HEK293 (cell line): Measurements from ENCODE around the gene TMEM79.

ENCODE experiments used
- CTCF ChIA-PET: fragments of 350-600 bp; formaldehyde crosslinking; extraction: SDS; loops from one replicate; lab custom pipeline; 2021; ENCODE audit warnings: antibody characterized with exemption; lab: Yijun Ruan, JAX
- POLR2A ChIA-PET: fragments of 300-600 bp; formaldehyde crosslinking; extraction: SDS; loops from one replicate; lab custom pipeline; 2020; ENCODE audit warnings: antibody characterized with exemption, inconsistent platforms; lab: Yijun Ruan, JAX
- H3K27ac ChIP-seq: fragments of 200-500 bp; sonication (Bioruptor generic); 2 replicates; pipeline ENCODE4 v1.5.1; 2014; ENCODE audit warnings: low read depth, low read length, control low read depth, inconsistent platforms; ENCODE audit errors: extremely low read depth
- H3K36me3 ChIP-seq, 2 experiments: fragments of 200-500 bp in 1 of 2; sonication (Bioruptor generic) in 1 of 2; 1 replicate in 1 of 2; 2 replicates in 1 of 2; pipeline ENCODE4 v1.5.1; 2014 to 2017; ENCODE audit warnings: inconsistent platforms in 2 of 2, low read length in 2 of 2; ENCODE audit not compliant: control insufficient read depth in 2 of 2, insufficient read depth in 1 of 2
- H3K4me1 ChIP-seq: fragments of 200-500 bp; sonication (Bioruptor generic); 2 replicates; pipeline ENCODE4 v1.5.1; 2014; ENCODE audit warnings: mild to moderate bottlenecking, low read length, inconsistent platforms; ENCODE audit not compliant: control insufficient read depth, insufficient read depth
- H3K4me3 ChIP-seq: 2 replicates; pipeline ENCODE4 v1.5.1; 2011; ENCODE audit warnings: low read depth, mild to moderate bottlenecking, control low read depth, low read length, moderate library complexity
- H3K9me3 ChIP-seq: fragments of 200-500 bp; sonication (Bioruptor generic); 2 replicates; pipeline ENCODE4 v1.5.1; 2014; ENCODE audit warnings: low read depth, low read length, inconsistent platforms; ENCODE audit not compliant: control insufficient read depth, insufficient read depth
- GFI1B ChIP-seq: fragments of 450-650 bp; formaldehyde crosslinking; IDR thresholded peaks from 2 replicates; pipeline ENCODE4 v1.5.1; 2016; ENCODE audit warnings: missing biosample characterization, missing genetic modification characterization
- GLIS1 ChIP-seq: fragments of 450-650 bp; formaldehyde crosslinking; IDR thresholded peaks from 2 replicates; pipeline ENCODE4 v1.5.1; 2016; ENCODE audit warnings: missing biosample characterization, missing genetic modification characterization
- GLIS2 ChIP-seq: fragments of 450-650 bp; formaldehyde crosslinking; IDR thresholded peaks from 2 replicates; pipeline ENCODE4 v1.5.1; 2016; ENCODE audit warnings: missing biosample characterization, missing genetic modification characterization
- KLF16 ChIP-seq: fragments of 450-650 bp; formaldehyde crosslinking; IDR thresholded peaks from 2 replicates; pipeline ENCODE4 v1.5.1; 2017; ENCODE audit warnings: missing biosample characterization, missing genetic modification characterization
- MEIS1 ChIP-seq: sonication (generic); formaldehyde crosslinking; IDR thresholded peaks from 2 replicates; pipeline ENCODE4 v1.8.1; 2022; ENCODE audit warnings: missing genetic modification reagents, mild to moderate bottlenecking, borderline replicate concordance
- MZF1 ChIP-seq: fragments of 450-650 bp; formaldehyde crosslinking; IDR thresholded peaks from 2 replicates; pipeline ENCODE4 v1.5.1; 2017; ENCODE audit warnings: missing biosample characterization, missing genetic modification characterization, borderline replicate concordance
- PRDM1 ChIP-seq: fragments of 450-650 bp; formaldehyde crosslinking; IDR thresholded peaks from 2 replicates; pipeline ENCODE4; 2016; ENCODE audit warnings: missing biosample characterization, missing genetic modification characterization
- SCRT2 ChIP-seq: fragments of 450-650 bp; formaldehyde crosslinking; IDR thresholded peaks from 2 replicates; pipeline ENCODE4 v1.5.1; 2016; ENCODE audit warnings: missing biosample characterization, missing genetic modification characterization
- SP3 ChIP-seq: fragments of 450-650 bp; formaldehyde crosslinking; IDR thresholded peaks from 2 replicates; pipeline ENCODE4 v1.5.1; 2016; ENCODE audit warnings: missing biosample characterization, missing genetic modification characterization
- WT1 ChIP-seq: fragments of 450-650 bp; formaldehyde crosslinking; IDR thresholded peaks from 2 replicates; pipeline ENCODE4 v1.5.1; 2016; ENCODE audit warnings: missing biosample characterization, missing genetic modification characterization
- YY2 ChIP-seq: fragments of 450-650 bp; formaldehyde crosslinking; IDR thresholded peaks from 2 replicates; pipeline ENCODE4 v1.5.1; 2016; ENCODE audit warnings: missing biosample characterization, missing genetic modification characterization
- ZBTB17 ChIP-seq: fragments of 450-650 bp; formaldehyde crosslinking; IDR thresholded peaks from 2 replicates; pipeline ENCODE4 v1.5.1; 2016; ENCODE audit warnings: missing biosample characterization, missing genetic modification characterization
- ZNF10 ChIP-seq: fragments of 450-650 bp; formaldehyde crosslinking; IDR thresholded peaks from 2 replicates; pipeline ENCODE4 v1.5.1; 2017; ENCODE audit warnings: missing biosample characterization, missing genetic modification characterization
- ZNF114 ChIP-seq: fragments of 450-650 bp; formaldehyde crosslinking; IDR thresholded peaks from 2 replicates; pipeline ENCODE4 v1.5.0; 2017; ENCODE audit warnings: missing biosample characterization, missing genetic modification characterization
- ZNF133 ChIP-seq: fragments of 450-650 bp; formaldehyde crosslinking; IDR thresholded peaks from 2 replicates; pipeline ENCODE4 v1.5.1; 2016; ENCODE audit warnings: missing biosample characterization, missing genetic modification characterization
- ZNF2 ChIP-seq: fragments of 450-650 bp; formaldehyde crosslinking; IDR thresholded peaks from 2 replicates; pipeline ENCODE4 v1.5.1; 2016; ENCODE audit warnings: missing biosample characterization, missing genetic modification characterization
- ZNF292 ChIP-seq: fragments of 450-650 bp; formaldehyde crosslinking; IDR thresholded peaks from 2 replicates; pipeline ENCODE4 v1.5.1; 2016; ENCODE audit warnings: low read depth, missing biosample characterization, missing genetic modification characterization, borderline replicate concordance
- ZNF311 ChIP-seq: fragments of 450-650 bp; formaldehyde crosslinking; IDR thresholded peaks from 2 replicates; pipeline ENCODE4 v1.5.1; 2017; ENCODE audit warnings: missing biosample characterization, missing genetic modification characterization, borderline replicate concordance
- ZNF324 ChIP-seq: fragments of 450-650 bp; formaldehyde crosslinking; IDR thresholded peaks from 2 replicates; pipeline ENCODE4 v1.5.1; 2016; ENCODE audit warnings: missing biosample characterization, missing genetic modification characterization
- ZNF335 ChIP-seq: fragments of 450-650 bp; formaldehyde crosslinking; conservative IDR thresholded peaks from 2 replicates; pipeline ENCODE4 v1.5.1; 2016; ENCODE audit warnings: missing biosample characterization, missing genetic modification characterization
- ZNF350 ChIP-seq: fragments of 450-650 bp; formaldehyde crosslinking; IDR thresholded peaks from 2 replicates; pipeline ENCODE4 v1.5.0; 2017; ENCODE audit warnings: missing biosample characterization, mild to moderate bottlenecking, missing genetic modification characterization
- ZNF426 ChIP-seq: fragments of 450-650 bp; formaldehyde crosslinking; IDR thresholded peaks from 2 replicates; pipeline ENCODE4 v1.5.1; 2017; ENCODE audit warnings: missing biosample characterization, missing genetic modification characterization, mild to moderate bottlenecking, inconsistent platforms, moderate library complexity
- ZNF501 ChIP-seq: fragments of 450-650 bp; formaldehyde crosslinking; IDR thresholded peaks from 2 replicates; pipeline ENCODE4 v1.5.1; 2016; ENCODE audit warnings: missing biosample characterization, missing genetic modification characterization
- ZNF521 ChIP-seq: fragments of 450-650 bp; formaldehyde crosslinking; IDR thresholded peaks from 2 replicates; pipeline ENCODE4 v1.5.1; 2017; ENCODE audit warnings: missing biosample characterization, mild to moderate bottlenecking, missing genetic modification characterization
- ZNF596 ChIP-seq: fragments of 450-650 bp; IDR thresholded peaks from 2 replicates; pipeline ENCODE4 v1.5.0; 2018; ENCODE audit warnings: missing biosample characterization, mild to moderate bottlenecking, missing genetic modification characterization, moderate library complexity
- ZNF777 ChIP-seq: fragments of 450-650 bp; formaldehyde crosslinking; IDR thresholded peaks from 2 replicates; pipeline ENCODE4 v1.5.1; 2017; ENCODE audit warnings: missing biosample characterization, missing genetic modification characterization, borderline replicate concordance
- TF ChIP-seq, protein P1 (sequence below): fragments of 450-650 bp; formaldehyde crosslinking; IDR thresholded peaks from 2 replicates; pipeline ENCODE4 v1.5.1; 2016; ENCODE audit warnings: missing biosample characterization, missing genetic modification characterization
- TF ChIP-seq, protein P2 (sequence below): fragments of 450-650 bp; formaldehyde crosslinking; optimal IDR thresholded peaks from 2 replicates; pipeline ENCODE3; 2016; ENCODE audit warnings: missing biosample characterization, mild to moderate bottlenecking, missing genetic modification characterization
- TF ChIP-seq, protein P3 (sequence below): fragments of 450-650 bp; formaldehyde crosslinking; IDR thresholded peaks from 2 replicates; pipeline ENCODE4 v1.5.1; 2016; ENCODE audit warnings: missing biosample characterization, missing genetic modification characterization
- TF ChIP-seq, protein P4 (sequence below): fragments of 450-650 bp; formaldehyde crosslinking; IDR thresholded peaks from 2 replicates; pipeline ENCODE4 v1.5.1; 2017; ENCODE audit warnings: missing biosample characterization, missing genetic modification characterization
- TF ChIP-seq, protein P5 (sequence below): fragments of 450-650 bp; formaldehyde crosslinking; IDR thresholded peaks from 2 replicates; pipeline ENCODE4 v1.5.1; 2016; ENCODE audit warnings: missing biosample characterization, missing genetic modification characterization

Gene TMEM79

DNA sequence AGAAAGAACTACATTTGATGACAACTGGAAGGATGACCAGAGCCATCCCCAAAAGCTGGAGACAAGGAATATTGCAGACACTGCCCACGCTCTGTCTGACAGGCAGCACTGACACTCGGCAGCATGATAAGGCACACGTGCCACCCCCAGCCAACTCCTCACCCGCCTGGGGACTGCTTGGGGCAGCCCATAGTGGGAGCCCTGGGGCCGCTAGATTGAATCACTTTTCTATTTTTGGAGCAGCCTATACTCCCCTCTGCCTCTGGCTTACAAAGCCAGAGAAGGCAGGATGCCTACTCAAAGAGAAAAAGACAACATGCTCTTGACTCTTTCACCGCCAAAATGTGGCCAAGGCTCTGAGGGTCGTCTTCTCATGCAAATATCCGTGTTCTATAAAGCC, 2.8 kb upstream of the TMEM79 start (continued):
- TF ChIP-seq GFI1B (no peak), ZNF324 (no peak), ZNF292 (tag by site-specific recombination) (no peak), YY2 (tag by site-specific recombination) (no peak), WT1 (tag by site-specific recombination) (peak; percentile 63), GLIS2 (tag by site-specific recombination) (peak; percentile 77), ZNF501 (tag by site-specific recombination) (no peak), ZBTB17 (tag by site-specific recombination) (peak; percentile 33; the same call in 1 of the 2 replicates), GLIS1 (tag by site-specific recombination) (peak; percentile 85), ZNF114 (tag by site-specific recombination) (no peak), PRDM1 (tag by site-specific recombination) (no peak), ZNF335 (tag by site-specific recombination) (no peak), ZNF596 (no peak), MEIS1 (CRISPR knock-in tag) (no peak), ZNF350 (tag by site-specific recombination) (no peak), ZNF777 (tag by site-specific recombination) (no peak), ZNF2 (no peak), MZF1 (tag by site-specific recombination) (peak; percentile 57; the same call in 1 of the 2 replicates)
- TF ChIP-seq, protein P1, sequence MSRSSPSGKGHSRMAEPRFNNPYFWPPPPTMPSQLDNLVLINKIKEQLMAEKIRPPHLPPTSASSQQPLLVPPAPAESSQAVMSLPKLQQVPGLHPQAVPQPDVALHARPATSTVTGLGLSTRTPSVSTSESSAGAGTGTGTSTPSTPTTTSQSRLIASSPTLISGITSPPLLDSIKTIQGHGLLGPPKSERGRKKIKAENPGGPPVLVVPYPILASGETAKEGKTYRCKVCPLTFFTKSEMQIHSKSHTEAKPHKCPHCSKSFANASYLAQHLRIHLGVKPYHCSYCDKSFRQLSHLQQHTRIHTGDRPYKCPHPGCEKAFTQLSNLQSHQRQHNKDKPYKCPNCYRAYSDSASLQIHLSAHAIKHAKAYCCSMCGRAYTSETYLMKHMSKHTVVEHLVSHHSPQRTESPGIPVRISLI (tag by site-specific recombination), result no peak
- TF ChIP-seq, protein P2, sequence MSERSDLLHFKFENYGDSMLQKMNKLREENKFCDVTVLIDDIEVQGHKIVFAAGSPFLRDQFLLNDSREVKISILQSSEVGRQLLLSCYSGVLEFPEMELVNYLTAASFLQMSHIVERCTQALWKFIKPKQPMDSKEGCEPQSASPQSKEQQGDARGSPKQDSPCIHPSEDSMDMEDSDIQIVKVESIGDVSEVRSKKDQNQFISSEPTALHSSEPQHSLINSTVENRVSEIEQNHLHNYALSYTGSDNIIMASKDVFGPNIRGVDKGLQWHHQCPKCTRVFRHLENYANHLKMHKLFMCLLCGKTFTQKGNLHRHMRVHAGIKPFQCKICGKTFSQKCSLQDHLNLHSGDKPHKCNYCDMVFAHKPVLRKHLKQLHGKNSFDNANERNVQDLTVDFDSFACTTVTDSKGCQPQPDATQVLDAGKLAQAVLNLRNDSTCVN (tag by site-specific recombination), result no peak
- TF ChIP-seq, protein P3, sequence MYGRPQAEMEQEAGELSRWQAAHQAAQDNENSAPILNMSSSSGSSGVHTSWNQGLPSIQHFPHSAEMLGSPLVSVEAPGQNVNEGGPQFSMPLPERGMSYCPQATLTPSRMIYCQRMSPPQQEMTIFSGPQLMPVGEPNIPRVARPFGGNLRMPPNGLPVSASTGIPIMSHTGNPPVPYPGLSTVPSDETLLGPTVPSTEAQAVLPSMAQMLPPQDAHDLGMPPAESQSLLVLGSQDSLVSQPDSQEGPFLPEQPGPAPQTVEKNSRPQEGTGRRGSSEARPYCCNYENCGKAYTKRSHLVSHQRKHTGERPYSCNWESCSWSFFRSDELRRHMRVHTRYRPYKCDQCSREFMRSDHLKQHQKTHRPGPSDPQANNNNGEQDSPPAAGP (tag by site-specific recombination), result no peak
- TF ChIP-seq, protein P4, sequence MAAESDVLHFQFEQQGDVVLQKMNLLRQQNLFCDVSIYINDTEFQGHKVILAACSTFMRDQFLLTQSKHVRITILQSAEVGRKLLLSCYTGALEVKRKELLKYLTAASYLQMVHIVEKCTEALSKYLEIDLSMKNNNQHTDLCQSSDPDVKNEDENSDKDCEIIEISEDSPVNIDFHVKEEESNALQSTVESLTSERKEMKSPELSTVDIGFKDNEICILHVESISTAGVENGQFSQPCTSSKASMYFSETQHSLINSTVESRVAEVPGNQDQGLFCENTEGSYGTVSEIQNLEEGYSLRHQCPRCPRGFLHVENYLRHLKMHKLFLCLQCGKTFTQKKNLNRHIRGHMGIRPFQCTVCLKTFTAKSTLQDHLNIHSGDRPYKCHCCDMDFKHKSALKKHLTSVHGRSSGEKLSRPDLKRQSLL (tag by site-specific recombination), result no peak

DNA sequence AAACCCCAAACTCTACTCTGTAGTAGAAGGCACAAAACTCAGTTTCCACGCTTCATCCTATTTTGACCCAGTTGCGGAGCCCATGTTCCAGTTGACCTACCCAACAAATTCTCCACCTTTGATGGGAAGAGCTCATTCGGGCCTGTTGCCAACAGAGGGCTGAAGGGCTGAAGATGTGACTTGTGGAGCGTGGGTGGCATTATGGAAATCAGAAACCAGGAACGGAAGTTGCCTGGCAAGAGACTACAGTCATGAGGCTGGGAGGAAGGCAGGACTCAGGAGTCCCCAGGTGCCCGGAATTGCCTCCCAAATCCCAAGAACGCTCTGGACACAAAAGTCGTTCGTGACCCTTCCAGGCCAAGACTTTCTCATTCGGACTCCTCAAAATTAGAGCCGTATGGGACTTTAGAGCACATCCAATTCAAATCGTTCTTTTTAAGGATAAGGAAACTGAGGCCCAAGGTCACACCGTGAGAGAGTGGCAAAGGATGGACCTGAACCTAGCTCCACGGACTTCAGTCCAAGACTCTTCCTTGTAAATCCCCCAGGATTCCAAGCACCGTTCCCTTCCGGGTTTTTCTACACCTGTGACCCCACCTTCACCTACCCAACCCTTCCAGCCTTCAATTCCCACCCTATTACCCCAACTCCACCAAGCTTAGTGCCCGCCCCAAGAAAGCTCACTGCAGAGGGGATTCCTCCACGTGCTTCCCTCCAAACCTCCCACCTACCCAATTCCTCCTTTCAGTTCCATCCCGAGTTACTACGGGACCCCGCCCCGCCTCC, 2.2 kb upstream of the TMEM79 start:
- Histone ChIP-seq H3K27ac (peak overlapping the region; percentile 67), H3K36me3 (peaks cover 14 to 60% of the 10 kb centered on the region in 2 experiments; a peak in 2 of 3 replicates), H3K4me1 (peaks cover 4% of the 10 kb centered on the region; the same call in 1 of the 2 replicates), H3K9me3 (no peaks in the 10 kb centered on the region), H3K4me3 (peak overlapping the region; percentile 91)
- CTCF ChIA-PET, result interaction anchor here (1.0 to 2.2 kb wide), 6 partner anchors 10 to 185 kb away, joined by 3 to 9 read pairs (median 6); no protein-coding TSS in a partner anchor
- POLR2A ChIA-PET, result interaction anchor here (0.5 to 2.3 kb wide), 19 partner anchors 8 to 199 kb away, joined by 3 to 19 read pairs (median 4); partner anchors contain the start of genes CCT3, GLMP, PMF1 and TSACC
- TF ChIP-seq, protein P5, sequence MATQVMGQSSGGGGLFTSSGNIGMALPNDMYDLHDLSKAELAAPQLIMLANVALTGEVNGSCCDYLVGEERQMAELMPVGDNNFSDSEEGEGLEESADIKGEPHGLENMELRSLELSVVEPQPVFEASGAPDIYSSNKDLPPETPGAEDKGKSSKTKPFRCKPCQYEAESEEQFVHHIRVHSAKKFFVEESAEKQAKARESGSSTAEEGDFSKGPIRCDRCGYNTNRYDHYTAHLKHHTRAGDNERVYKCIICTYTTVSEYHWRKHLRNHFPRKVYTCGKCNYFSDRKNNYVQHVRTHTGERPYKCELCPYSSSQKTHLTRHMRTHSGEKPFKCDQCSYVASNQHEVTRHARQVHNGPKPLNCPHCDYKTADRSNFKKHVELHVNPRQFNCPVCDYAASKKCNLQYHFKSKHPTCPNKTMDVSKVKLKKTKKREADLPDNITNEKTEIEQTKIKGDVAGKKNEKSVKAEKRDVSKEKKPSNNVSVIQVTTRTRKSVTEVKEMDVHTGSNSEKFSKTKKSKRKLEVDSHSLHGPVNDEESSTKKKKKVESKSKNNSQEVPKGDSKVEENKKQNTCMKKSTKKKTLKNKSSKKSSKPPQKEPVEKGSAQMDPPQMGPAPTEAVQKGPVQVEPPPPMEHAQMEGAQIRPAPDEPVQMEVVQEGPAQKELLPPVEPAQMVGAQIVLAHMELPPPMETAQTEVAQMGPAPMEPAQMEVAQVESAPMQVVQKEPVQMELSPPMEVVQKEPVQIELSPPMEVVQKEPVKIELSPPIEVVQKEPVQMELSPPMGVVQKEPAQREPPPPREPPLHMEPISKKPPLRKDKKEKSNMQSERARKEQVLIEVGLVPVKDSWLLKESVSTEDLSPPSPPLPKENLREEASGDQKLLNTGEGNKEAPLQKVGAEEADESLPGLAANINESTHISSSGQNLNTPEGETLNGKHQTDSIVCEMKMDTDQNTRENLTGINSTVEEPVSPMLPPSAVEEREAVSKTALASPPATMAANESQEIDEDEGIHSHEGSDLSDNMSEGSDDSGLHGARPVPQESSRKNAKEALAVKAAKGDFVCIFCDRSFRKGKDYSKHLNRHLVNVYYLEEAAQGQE (tag by site-specific recombination), result no peak
- TF ChIP-seq ZNF10, result peak; percentile 73; the same call in 1 of the 2 replicates
- no peak for TF ChIP-seq ZNF311 (tag by site-specific recombination)
- TF ChIP-seq ZNF426, result no peak
- no peak for TF ChIP-seq ZNF133 (tag by site-specific recombination)
- TF ChIP-seq SCRT2 (tag by site-specific recombination), result peak; percentile 62; the same call in 1 of the 2 replicates
- peak; percentile 77; the same call in 1 of the 2 replicates for TF ChIP-seq KLF16 (tag by site-specific recombination)
- no peak for TF ChIP-seq SP3 (tag by site-specific recombination)
- TF ChIP-seq ZNF521 (tag by site-specific recombination), result no peak
